NCI-H2227 (cell line): ENCODE results near the gene MGMT.
"Not testable (repeated sequence)": the region's sequence is repeated elsewhere in the genome, so short reads cannot be mapped to it uniquely, and the experiment has no call there.

Experiments used
- DNase-seq: peaks from one replicate; lab custom pipeline; 2025; ENCODE audit not compliant: unreplicated experiment; lab: John Stamatoyannopoulos, UW

Gene MGMT

GRCh38 chr10:129466703-129467358, at the start of gene MGMT:
TSS of gene MGMT (plus strand) at chr10:129467241.
- DNase-seq: peak; percentile 21

GRCh38 chr10:129417870-129418269, 49.2 kb upstream of the MGMT start:
- DNase-seq: no peak

- DNase-seq: no peak
These were observed 48.4 kb upstream of the MGMT start for GRCh38 chr10:129418496-129419225.

GRCh38 chr10:129419397-129419796, 47.6 kb upstream of the MGMT start:
- DNase-seq: no peak

GRCh38 chr10:129421399-129422010, 45.5 kb upstream of the MGMT start:
- DNase-seq: no peak

- no peak for DNase-seq
These were observed 42.1 kb upstream of the MGMT start for GRCh38 chr10:129424978-129425377.

GRCh38 chr10:129426606-129427005, 40.4 kb upstream of the MGMT start:
- no peak for DNase-seq

GRCh38 chr10:129433266-129433665, 33.8 kb upstream of the MGMT start:
- no peak for DNase-seq

GRCh38 chr10:129435724-129436123, 31.3 kb upstream of the MGMT start:
- DNase-seq: not testable (repeated sequence)

GRCh38 chr10:129438024-129438423, 29.0 kb upstream of the MGMT start:
- DNase-seq: no peak

GRCh38 chr10:129440247-129440646, 26.8 kb upstream of the MGMT start:
- no peak for DNase-seq

GRCh38 chr10:129440722-129441316, 26.2 kb upstream of the MGMT start:
- no peak for DNase-seq

- DNase-seq: no peak
These were observed 25.6 kb upstream of the MGMT start for GRCh38 chr10:129441372-129442009.

GRCh38 chr10:129442866-129443265, 24.2 kb upstream of the MGMT start:
- DNase-seq: no peak

- DNase-seq: no peak
These were observed 22.7 kb upstream of the MGMT start for GRCh38 chr10:129444359-129444758.

- DNase-seq: no peak
These were observed 21.4 kb upstream of the MGMT start for GRCh38 chr10:129445436-129446182.

- no peak for DNase-seq
These were observed 20.9 kb upstream of the MGMT start for GRCh38 chr10:129446183-129446581.

GRCh38 chr10:129447486-129447885, 19.6 kb upstream of the MGMT start:
- DNase-seq: no peak

GRCh38 chr10:129448086-129448485, 19.0 kb upstream of the MGMT start:
- DNase-seq: no peak

GRCh38 chr10:129448539-129448938, 18.5 kb upstream of the MGMT start:
- no peak for DNase-seq

- no peak for DNase-seq
These were observed 17.1 kb upstream of the MGMT start for GRCh38 chr10:129449893-129450292.
